Esophagus muscularis mucosa (tissue), 4 donors: ENCODE data around the gene IMPA2. TPM values are rescaled to one million over a fixed set of nuclear protein-coding genes. Genes with fewer than 3 reads are reported as not detected.

Experiments used
- DNase-seq: peaks from one replicate; pipeline ENCODE4 v3.0.0-alpha.2; 2017; ENCODE audit errors: extremely low spot score
- H3K27ac ChIP-seq, 4 donors: fragments of 200-600 bp; sonication (generic); replicated peaks in 1 of 4; 1 replicate in 3 of 4; 2 replicates in 1 of 4; pipeline ENCODE4 v1.5.1; 2016 to 2019; ENCODE audit warnings: mild to moderate bottlenecking in 1 of 4
- H3K27me3 ChIP-seq, 4 donors: fragments of 200-600 bp; sonication (generic); one replicate each; pipeline versions ENCODE4 v1.5.1 to v1.6.0; 2016 to 2019
- H3K36me3 ChIP-seq, 4 donors: fragments of 200-600 bp; sonication (generic); one replicate each; pipeline ENCODE4 v1.5.1; 2016 to 2019
- H3K4me1 ChIP-seq, 4 donors: fragments of 200-600 bp; sonication (generic); one replicate each; pipeline ENCODE4 v1.5.1; 2016 to 2019
- H3K4me3 ChIP-seq, 4 donors: fragments of 200-600 bp; sonication (generic); 1 replicate in 2 of 4; 2 replicates in 2 of 4; pipeline ENCODE4 v1.5.1; 2016 to 2019; ENCODE audit warnings: mild to moderate bottlenecking in 4 of 4, moderate library complexity in 1 of 4
- H3K9me3 ChIP-seq, 4 donors: fragments of 200-600 bp; sonication (generic); 1 replicate in 3 of 4; 2 replicates in 1 of 4; pipeline ENCODE4 v1.5.1; 2016 to 2019
- CTCF ChIP-seq, 3 experiments: fragments of 200-600 bp in 2 of 3; fragments of 450-650 bp in 1 of 3; sonication (generic) in 2 of 3; IDR thresholded peaks; one replicate each; pipeline ENCODE4 v1.5.1; 2017 to 2019; ENCODE audit warnings: antibody characterized with exemption in 3 of 3, mild to moderate bottlenecking in 2 of 3, moderate library complexity in 1 of 3
- EP300 ChIP-seq: sonication (generic); formaldehyde crosslinking; IDR thresholded peaks from one replicate; pipeline ENCODE4 v1.6.1; 2017; ENCODE audit warnings: antibody characterized with exemption
- POLR2A ChIP-seq: fragments of 450-650 bp; IDR thresholded peaks from one replicate; pipeline ENCODE4 v1.6.1; 2017; ENCODE audit warnings: antibody characterized with exemption, moderate library complexity, mild to moderate bottlenecking, low read depth
- POLR2AphosphoS5 ChIP-seq, 2 donors: sonication (generic); formaldehyde crosslinking; IDR thresholded peaks; one replicate each; pipeline ENCODE4 v1.6.1; 2017; ENCODE audit warnings: antibody characterized with exemption in 2 of 2
- WGBS: methylation state at CpG from one replicate; pipeline ENCODE4 v1.1.5; 2018; 5-methylcytosine and 5-hydroxymethylcytosine counted together
- intact Hi-C: fragments of 100-400 bp; cut with DNase I; formaldehyde crosslinking; loops from one replicate; pipeline ENCODE4 v1.15.1; 2023
- total RNA-seq, 4 donors: library from RNA; depleted of rRNA; stranded (reverse); fragments of >200 nt; gene quantifications; one replicate each; pipeline versions ENCODE4 v1.1.0 to v1.2.1, GENCODE V29; 2016

The IMPA2 gene
- 100 to 1,000 TPM in 3 of 4 donors, 10 to 100 TPM in 1; 90.1 to 317 (median 165) TPM for total RNA-seq

DNA sequence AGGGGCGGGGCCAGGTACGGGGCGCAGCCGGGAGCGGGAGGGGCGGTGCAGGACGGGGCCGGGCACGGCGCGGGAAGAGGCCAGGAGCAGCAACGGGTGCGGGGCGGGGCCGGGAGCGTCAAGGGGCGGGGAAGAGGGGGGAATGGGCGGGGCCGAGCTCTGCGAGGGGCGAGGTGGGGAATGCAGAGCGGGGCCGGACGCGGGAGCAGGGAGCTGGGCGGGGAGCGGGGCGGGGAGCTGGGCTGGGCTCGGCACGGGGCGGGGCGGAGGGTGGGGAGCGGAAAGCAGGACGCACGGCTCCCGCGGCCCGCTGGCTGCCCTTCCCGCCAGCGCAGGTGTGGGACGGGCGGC lies at the start of gene IMPA2:
Gene IMPA2, plus strand, starts transcription at position 316 of the 351 bp plus-strand sequence. CDS start 163 bp downstream, outside the sequence.
- no peaks in the 10 kb centered on the region for H3K9me3 ChIP-seq
- H3K27ac ChIP-seq = peak within 1 kb of the TSS; percentile 92 to 100 (median 97)
- H3K27me3 ChIP-seq = no peaks in the 10 kb centered on the region
- peaks cover 18 to 53% (median 53%) of the 10 kb centered on the region in 4 donors for H3K4me1 ChIP-seq
- intact Hi-C loops = loop anchor here (1.0 to 10.0 kb wide), 3 partner anchors 34 to 126 kb away; partner anchors contain the start of gene CHMP1B
- no peak for DNase-seq
- H3K36me3 ChIP-seq = no peaks in the 10 kb centered on the region
- 1% methylated on average over 20 of the region's 42 CpGs for WGBS
- TF ChIP-seq CTCF (IDR thresholded peaks at IDR 0.05) = no peak
- peak in 1 of 2 donors; percentile 64 for TF ChIP-seq POLR2AphosphoS5 (IDR thresholded peaks at IDR 0.05)
- TF ChIP-seq EP300 = no peak
- no peak for TF ChIP-seq POLR2A
- H3K4me3 ChIP-seq = peak within 1 kb of the TSS; percentile 69 to 100 (median 89)

- no peak overlapping the region for H3K4me3 ChIP-seq
- TF ChIP-seq POLR2AphosphoS5 (IDR thresholded peaks at IDR 0.05) (no peak), POLR2A (no peak), EP300 (no peak), CTCF (IDR thresholded peaks at IDR 0.05) (no peak)
- no peaks in the 10 kb centered on the region for H3K9me3 ChIP-seq
- no peaks in the 10 kb centered on the region for H3K27me3 ChIP-seq
- H3K4me1 ChIP-seq = no peaks in the 10 kb centered on the region
- DNase-seq = no peak
- whole genome bisulfite sequencing = 88% methylated on average over 1 of the region's 14 CpGs
- H3K36me3 ChIP-seq = no peaks in the 10 kb centered on the region
- intact Hi-C loops = loop anchor here (10.0 kb wide), 1 partner anchor 198 kb away; no protein-coding TSS in a partner anchor
- H3K27ac ChIP-seq = no peak overlapping the region
Observed at GRCh38 chr18:11932393-11932792, 48.9 kb upstream of the IMPA2 start.

GRCh38 chr18:11937874-11938478 lies 43.3 kb upstream of the IMPA2 start:
- TF ChIP-seq POLR2A (no peak), EP300 (no peak), CTCF (IDR thresholded peaks at IDR 0.05) (peak; percentile 78 to 87 (median 81)), POLR2AphosphoS5 (IDR thresholded peaks at IDR 0.05) (peak; percentile 57 to 63)
- no peak overlapping the region for H3K4me3 ChIP-seq
- H3K4me1 ChIP-seq = peaks cover 0 to 7% (median 3%) of the 10 kb centered on the region in 4 donors
- 0% methylated on average over 4 of the region's 4 CpGs for WGBS
- no peaks in the 10 kb centered on the region for H3K36me3 ChIP-seq
- intact Hi-C loops = loop anchor here (2.0 to 10.0 kb wide), 2 partner anchors 57 to 203 kb away; no protein-coding TSS in a partner anchor
- H3K27ac ChIP-seq = peak overlapping the region in 2 of 4 donors; percentile 10 to 24
- no peak for DNase-seq
- H3K27me3 ChIP-seq = no peaks in the 10 kb centered on the region
- no peaks in the 10 kb centered on the region for H3K9me3 ChIP-seq

GRCh38 chr18:11940956-11941355 lies 40.4 kb upstream of the IMPA2 start:
- no peaks in the 10 kb centered on the region for H3K9me3 ChIP-seq
- intact Hi-C loops = loop anchor here (2.0 kb wide), 1 partner anchor 98 kb away; no protein-coding TSS in a partner anchor
- no peaks in the 10 kb centered on the region for H3K36me3 ChIP-seq
- 81% methylated on average over 2 of the region's 2 CpGs for WGBS
- no peak for TF ChIP-seq CTCF (IDR thresholded peaks at IDR 0.05)
- TF ChIP-seq EP300 = no peak
- TF ChIP-seq POLR2A = no peak
- no peak overlapping the region for H3K4me3 ChIP-seq
- no peaks in the 10 kb centered on the region for H3K27me3 ChIP-seq
- peaks cover under 1 to 10% (median 6%) of the 10 kb centered on the region in 4 donors for H3K4me1 ChIP-seq
- H3K27ac ChIP-seq = no peak overlapping the region
- DNase-seq = no peak
